NCI-H226 (cell line): ENCODE data around the gene UNK.

Experiments used
- DNase-seq: peaks from one replicate; pipeline ENCODE4 v3.0.0-alpha.2; 2015

Gene UNK

DNA sequence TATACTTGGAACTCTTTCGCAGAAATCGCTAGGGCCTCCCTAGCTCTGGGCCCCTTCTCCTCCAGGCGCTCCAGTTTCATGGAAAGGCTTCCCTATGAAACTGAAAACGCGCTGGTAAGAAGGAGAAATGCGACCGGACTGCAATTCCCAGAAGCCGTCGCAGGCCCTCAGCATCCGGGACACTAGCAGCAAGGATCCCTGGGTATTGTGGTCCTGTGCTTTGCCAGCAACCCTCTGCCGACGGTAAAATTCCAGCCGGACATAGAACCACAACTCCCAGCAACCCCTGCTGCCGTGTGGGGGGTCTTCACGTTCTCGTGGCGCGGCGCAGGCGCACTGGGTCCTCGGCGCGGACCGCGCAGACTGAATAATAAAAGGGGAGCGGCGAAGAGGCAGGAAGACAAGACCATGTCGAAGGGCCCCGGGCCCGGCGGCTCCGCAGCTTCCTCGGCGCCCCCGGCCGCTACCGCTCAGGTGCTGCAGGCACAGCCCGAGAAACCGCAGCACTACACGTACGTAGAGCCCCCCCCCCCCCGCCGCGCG is at the start of gene UNK:
UNK (plus strand) TSS at position 334 of the 543 bp plus-strand sequence; CDS start at position 409, 75 bp downstream.
- peak; percentile 98 for DNase-seq

GRCh38 chr17:75736173-75736835 is 48.3 kb upstream of the UNK start:
- no peak for DNase-seq

- no peak for DNase-seq
Measured at GRCh38 chr17:75737133-75737962, 47.3 kb upstream of the UNK start.

DNA sequence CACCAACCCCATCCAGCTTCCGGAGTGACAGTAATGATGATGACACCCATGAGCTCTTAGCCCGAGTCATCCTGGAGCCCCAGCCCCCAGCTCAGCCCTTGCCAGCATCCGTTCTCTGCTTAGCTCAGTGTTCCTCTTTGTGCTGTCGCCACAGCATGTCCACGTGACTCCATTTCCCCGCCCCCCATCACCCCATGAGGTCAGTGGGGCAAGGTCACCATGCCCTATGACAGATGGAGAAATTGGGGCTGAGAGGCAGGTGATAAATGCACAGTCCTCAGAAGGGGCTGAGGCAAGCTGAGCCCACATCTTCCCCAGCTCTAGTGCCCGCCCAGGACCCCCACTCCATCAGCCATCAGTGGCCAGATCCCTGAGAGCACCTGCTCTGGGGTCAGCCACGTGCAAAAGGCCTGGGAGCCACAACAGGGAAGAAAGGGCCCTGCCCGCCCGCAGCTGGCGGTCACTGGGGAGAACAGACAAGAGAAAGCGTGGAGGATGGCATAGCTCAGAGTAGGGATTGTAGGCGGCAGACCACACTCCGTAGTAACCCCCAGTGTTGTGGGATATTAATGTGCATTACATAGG is 46.3 kb upstream of the UNK start:
- DNase-seq: no peak

GRCh38 chr17:75739174-75739573 is 45.4 kb upstream of the UNK start:
- no peak for DNase-seq

GRCh38 chr17:75739801-75740200 is 44.8 kb upstream of the UNK start:
- no peak for DNase-seq

- no peak for DNase-seq
Measured at GRCh38 chr17:75740215-75740614, 44.4 kb upstream of the UNK start.

GRCh38 chr17:75740631-75741077 is 44.0 kb upstream of the UNK start:
- DNase-seq: no peak

- no peak for DNase-seq
Measured at GRCh38 chr17:75742337-75742736, 42.3 kb upstream of the UNK start.

DNA sequence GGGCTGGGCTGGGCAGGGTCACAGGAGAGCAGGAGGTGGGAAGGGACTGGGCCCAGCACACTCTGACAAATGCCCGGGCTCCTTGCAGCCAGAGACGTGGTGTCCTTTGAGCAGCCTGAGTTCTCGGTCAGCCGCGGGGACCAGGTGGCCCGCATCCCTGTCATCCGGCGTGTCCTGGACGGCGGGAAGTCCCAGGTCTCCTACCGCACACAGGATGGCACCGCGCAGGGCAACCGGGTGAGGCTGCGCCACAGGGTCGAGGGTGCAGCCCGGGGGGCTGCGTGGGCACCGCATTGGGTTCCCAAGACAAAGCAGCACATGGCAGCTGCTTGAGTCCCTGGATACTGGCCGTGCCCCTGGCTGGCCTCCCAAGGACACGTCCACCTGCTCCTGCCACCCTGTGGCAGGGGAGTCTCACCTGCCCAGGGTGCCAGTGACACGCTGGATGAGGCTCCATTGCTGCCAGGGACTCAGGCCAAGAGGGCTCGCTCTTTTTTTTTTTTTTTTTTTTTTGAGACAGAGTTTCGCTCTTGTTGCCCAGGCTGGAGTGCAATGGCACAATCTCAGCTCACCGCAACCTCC is 40.9 kb upstream of the UNK start:
- no peak for DNase-seq

DNA sequence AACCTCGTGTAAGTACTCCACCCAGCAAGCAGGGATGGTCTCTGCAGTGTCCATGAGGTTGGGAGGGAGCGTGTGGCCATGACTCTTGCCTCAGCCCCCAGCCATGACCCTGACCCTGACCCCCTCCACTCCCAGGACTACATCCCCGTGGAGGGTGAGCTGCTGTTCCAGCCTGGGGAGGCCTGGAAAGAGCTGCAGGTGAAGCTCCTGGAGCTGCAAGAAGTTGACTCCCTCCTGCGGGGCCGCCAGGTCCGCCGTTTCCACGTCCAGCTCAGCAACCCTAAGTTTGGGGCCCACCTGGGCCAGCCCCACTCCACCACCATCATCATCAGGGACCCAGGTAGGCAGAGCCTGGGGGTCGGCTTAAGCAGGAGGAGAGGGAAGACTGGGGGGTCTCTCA is 35.9 kb upstream of the UNK start:
- DNase-seq: no peak

GRCh38 chr17:75749545-75750389 is 34.8 kb upstream of the UNK start:
- DNase-seq: peak; percentile 33

DNA sequence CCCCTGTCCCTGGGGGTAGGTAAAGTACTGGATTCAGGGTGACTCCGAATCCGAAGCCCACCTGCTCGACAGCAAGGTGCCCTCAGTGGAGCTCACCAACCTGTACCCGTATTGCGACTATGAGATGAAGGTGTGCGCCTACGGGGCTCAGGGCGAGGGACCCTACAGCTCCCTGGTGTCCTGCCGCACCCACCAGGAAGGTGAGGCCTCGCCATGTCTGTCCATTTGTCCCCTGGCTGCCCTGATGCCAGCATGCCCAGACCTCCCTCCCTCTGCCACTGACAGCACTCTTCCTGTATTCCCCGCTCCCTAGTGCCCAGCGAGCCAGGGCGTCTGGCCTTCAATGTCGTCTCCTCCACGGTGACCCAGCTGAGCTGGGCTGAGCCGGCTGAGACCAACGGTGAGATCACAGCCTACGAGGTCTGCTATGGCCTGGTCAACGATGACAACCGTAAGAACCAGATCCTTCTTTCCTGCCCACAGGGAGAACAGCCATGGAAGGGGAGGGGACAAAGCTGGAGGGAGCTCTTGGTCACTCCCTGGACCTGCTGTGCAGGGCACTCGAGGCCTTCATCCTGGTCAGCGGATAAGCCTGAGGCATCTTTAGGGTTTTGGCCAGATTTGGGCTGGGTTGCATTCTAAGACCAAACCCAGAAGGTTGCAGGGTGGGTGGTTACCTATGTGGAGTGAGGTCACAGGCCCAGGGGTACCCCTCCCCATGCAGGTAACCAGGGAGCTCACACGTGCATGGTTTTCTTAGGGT is 33.8 kb upstream of the UNK start:
- DNase-seq: no peak

GRCh38 chr17:75751676-75752404 is 32.8 kb upstream of the UNK start:
- DNase-seq: no peak

GRCh38 chr17:75752405-75752709 is 32.2 kb upstream of the UNK start:
- no peak for DNase-seq

DNA sequence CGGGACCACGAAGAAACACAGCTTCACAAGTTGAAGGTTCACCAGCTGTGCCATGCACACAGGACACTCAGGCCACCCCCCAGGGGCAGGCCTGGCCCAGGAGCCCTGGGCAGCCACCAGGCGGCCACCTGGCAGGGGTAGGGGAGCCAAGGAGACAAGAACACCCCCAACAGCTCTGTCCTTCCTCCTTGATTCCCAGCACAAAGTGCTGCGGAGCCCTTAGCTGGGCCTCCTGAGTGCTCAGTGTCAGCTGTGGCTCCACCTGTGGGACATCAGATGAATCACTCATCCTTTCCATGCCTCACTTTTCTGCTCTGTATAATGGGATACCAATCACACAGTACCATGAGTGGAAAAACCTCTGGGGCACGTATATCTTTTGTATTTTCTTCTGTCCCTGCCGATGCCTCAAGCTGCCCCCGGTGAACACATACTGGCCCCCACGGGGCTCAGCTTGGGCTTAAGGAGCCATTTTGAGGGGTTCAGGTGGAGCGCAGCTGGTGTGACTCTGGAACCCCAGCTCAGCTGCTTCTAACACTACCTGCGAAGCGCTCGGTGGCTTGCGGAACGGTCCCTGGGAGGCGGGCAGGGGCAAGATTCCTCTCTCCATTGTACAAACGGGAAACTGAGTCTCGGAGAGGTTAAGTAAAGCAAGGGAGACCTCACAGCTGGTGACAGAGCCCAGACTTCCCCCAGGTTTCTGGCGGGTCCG is 31.6 kb upstream of the UNK start:
- no peak for DNase-seq

- no peak for DNase-seq
Measured at GRCh38 chr17:75753514-75754377, 30.9 kb upstream of the UNK start.

GRCh38 chr17:75754378-75755204 is 30.0 kb upstream of the UNK start:
- DNase-seq: peak; percentile 46
